Breast epithelium (tissue), 4 donors: ENCODE measurements around the gene FCGR3A. TPM values are rescaled to one million over a fixed set of nuclear protein-coding genes. Genes with fewer than 3 reads are reported as not detected.
A peak's percentile ranks its signal among the peaks of the same experiment; 100 is the strongest.
"Not testable (repeated sequence)": the region's sequence is repeated elsewhere in the genome, so short reads cannot be mapped to it uniquely, and the experiment has no call there.

Experiments used
- DNase-seq, 2 donors: peaks; one replicate each; pipeline ENCODE4 v3.0.0-alpha.2; 2019; ENCODE audit warnings: low spot score in 2 of 2
- H3K27ac ChIP-seq, 2 donors: fragments of 200-600 bp; sonication (generic) in 1 of 2; one replicate each; pipeline ENCODE4 v1.5.1; 2016 to 2019; ENCODE audit warnings: mild to moderate bottlenecking in 1 of 2
- H3K27me3 ChIP-seq, 2 donors: fragments of 200-600 bp; sonication (generic) in 1 of 2; one replicate each; pipeline versions ENCODE4 v1.5.1 to v1.6.0; 2017 to 2019; ENCODE audit warnings: control low read depth in 1 of 2, mild to moderate bottlenecking in 1 of 2
- H3K36me3 ChIP-seq: fragments of 200-600 bp; one replicate; pipeline ENCODE4 v1.5.1; 2019
- H3K4me1 ChIP-seq, 2 donors: fragments of 200-600 bp; sonication (generic); one replicate each; pipeline ENCODE4 v1.5.1; 2016 to 2019; ENCODE audit warnings: control low read depth in 1 of 2
- H3K4me3 ChIP-seq, 3 donors: fragments of 200-600 bp; sonication (generic); 1 replicate in 2 of 3; 2 replicates in 1 of 3; pipeline ENCODE4 v1.5.1; 2016 to 2019; ENCODE audit warnings: mild to moderate bottlenecking in 3 of 3, moderate library complexity in 2 of 3
- H3K9me3 ChIP-seq, 2 donors: fragments of 200-600 bp; sonication (generic) in 1 of 2; one replicate each; pipeline ENCODE4 v1.5.1; 2016 to 2019; ENCODE audit warnings: control low read depth in 1 of 2
- POLR2AphosphoS5 ChIP-seq, 3 donors: sonication (generic); formaldehyde crosslinking; IDR thresholded peaks; one replicate each; pipeline ENCODE4 v1.6.1; 2017; ENCODE audit warnings: antibody characterized with exemption in 3 of 3
- intact Hi-C: fragments of 100-400 bp; cut with DNase I; formaldehyde crosslinking; loops from one replicate; pipeline ENCODE4 v1.15.1; 2023; ENCODE audit warnings: low total_unique reads
- total RNA-seq, 3 donors: library from RNA; depleted of rRNA; stranded (reverse); fragments of >200 nt; gene quantifications; one replicate each; pipeline ENCODE4 v1.1.0, GENCODE V29; 2016

Gene FCGR3A
- total RNA-seq, 3 donors from 2014 or later: 8.6 to 23.9 (median 12.9) TPM

DNA sequence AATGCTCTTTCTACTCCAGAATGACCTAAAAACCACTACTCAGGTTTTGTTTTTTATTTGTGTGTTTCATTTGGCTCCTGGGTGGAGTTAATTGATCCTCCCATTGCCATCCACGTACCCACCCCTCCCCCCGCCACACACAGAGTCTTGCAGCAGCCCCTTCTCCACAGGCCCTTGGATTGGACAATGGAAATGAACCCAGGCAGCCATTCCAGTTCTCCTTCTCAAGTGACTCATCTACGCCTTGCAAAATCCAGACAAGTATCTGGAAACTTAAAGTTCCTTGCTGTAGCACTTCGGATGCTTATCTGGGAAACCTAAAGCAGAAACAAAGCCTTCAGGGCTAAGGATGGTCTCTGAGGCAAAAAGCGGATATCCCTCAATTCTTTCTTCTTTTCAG, 1.3 kb upstream of the FCGR3A start:
- intact Hi-C loops, H3K4me1 ChIP-seq, H3K27ac ChIP-seq: not testable (repeated sequence)

DNA sequence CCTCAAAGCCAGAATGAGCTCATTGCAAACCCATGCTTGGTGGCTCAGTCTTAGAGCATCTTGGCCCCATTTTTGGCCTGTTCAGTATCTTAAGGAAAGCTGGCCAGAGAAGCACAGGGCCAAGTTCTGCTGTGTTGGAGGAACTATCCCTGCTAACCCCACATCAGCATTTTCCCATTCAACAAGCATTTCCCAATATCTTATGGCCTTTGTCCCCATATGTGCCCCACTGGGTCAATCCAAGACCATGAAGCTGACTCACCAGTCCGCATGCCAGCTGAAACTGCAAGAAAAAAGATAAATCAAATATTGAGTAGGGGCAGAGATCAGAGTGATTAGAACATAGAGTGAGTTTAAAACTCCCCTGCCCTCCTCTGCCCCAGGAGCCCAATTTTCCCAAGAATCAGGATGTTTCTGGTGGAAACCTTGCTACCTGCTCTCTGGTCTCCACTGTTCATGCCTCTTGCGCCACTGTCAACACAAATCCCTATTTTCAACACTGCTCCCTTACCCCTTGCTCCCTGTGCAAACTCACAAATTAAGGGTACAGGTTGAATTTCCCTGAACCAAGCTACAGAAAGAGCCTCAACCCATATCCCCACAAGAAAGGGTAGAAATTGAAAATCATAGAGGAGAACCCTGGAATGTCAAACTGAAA, 740 bp downstream of the FCGR3A start:
- intact Hi-C loops, H3K27me3 ChIP-seq, H3K36me3 ChIP-seq, H3K27ac ChIP-seq, H3K4me3 ChIP-seq, H3K4me1 ChIP-seq, DNase-seq, H3K9me3 ChIP-seq: not testable (repeated sequence)

More for the DNA sequence above, 1.3 kb upstream of the FCGR3A start:
- H3K27me3 ChIP-seq, DNase-seq, H3K36me3 ChIP-seq, H3K9me3 ChIP-seq, H3K4me3 ChIP-seq: not testable (repeated sequence)

GRCh38 chr1:161547995-161548741, 1.4 kb downstream of the FCGR3A start:
- DNase-seq, H3K4me1 ChIP-seq, H3K27ac ChIP-seq, intact Hi-C loops, H3K36me3 ChIP-seq, H3K4me3 ChIP-seq, H3K9me3 ChIP-seq, H3K27me3 ChIP-seq: not testable (repeated sequence)

DNA sequence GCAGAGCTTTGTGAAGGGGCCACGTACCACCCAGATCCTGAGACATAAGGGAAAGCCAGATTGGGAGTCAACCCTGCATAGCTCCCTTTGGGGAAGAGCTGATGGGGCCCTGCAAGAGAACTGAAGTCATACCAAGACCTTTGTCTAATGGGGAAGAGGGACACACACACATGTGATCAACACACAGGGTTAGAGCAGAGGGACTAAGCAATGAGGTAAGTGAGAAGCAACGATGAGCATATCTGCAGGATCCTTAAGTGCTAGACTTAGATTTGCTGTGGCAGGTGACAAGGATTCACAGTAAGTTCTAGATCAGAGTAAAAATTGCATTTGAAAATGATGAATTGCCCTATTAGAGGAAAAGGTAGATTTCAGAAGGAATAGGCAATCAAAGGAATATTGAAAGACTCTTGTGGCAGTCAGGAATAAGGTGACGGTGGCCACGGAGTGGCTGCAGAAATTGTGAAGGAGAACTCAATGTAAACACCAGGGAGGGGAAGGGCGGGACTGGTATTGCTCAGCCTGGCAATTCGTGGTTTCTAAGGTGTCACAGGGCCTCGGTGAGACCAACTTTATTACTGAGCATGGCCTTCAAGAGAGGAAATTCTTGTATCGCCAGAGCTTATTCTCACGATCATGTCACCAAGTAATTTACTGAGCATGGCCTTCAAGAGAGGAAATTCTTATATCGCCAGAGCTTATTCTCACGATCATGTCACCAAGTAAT, 4.5 kb downstream of the FCGR3A start:
- H3K36me3 ChIP-seq, H3K27me3 ChIP-seq, intact Hi-C loops, H3K4me3 ChIP-seq, H3K4me1 ChIP-seq, H3K9me3 ChIP-seq, H3K27ac ChIP-seq, DNase-seq: not testable (repeated sequence)

GRCh38 chr1:161543125-161543524, 6.5 kb downstream of the FCGR3A start:
- H3K4me3 ChIP-seq, H3K9me3 ChIP-seq, DNase-seq, H3K27me3 ChIP-seq, H3K27ac ChIP-seq, H3K4me1 ChIP-seq, intact Hi-C loops, H3K36me3 ChIP-seq: not testable (repeated sequence)

GRCh38 chr1:161542091-161542559, 7.5 kb downstream of the FCGR3A start:
- H3K4me3 ChIP-seq, H3K9me3 ChIP-seq, H3K4me1 ChIP-seq, DNase-seq, H3K27me3 ChIP-seq, H3K27ac ChIP-seq, H3K36me3 ChIP-seq, intact Hi-C loops: not testable (repeated sequence)

DNA sequence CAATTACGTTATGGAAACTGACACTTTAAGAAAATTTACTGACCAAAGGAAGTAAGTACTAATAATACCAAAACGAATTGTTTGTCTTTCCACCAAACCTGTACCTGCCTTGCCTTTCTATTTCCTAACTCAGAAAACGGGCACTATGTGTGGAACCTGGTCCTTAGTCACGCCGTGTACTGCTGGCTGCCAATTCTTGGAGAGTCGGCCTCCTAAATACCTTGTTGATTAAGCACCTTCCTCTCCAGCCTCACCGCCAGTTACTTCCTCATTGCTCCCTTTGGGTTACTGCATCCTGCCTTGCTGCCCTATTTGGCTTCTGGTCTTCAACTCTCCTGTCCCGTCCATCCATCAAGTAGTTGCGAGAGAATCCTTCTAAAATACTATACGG, 9.1 kb downstream of the FCGR3A start:
- DNase-seq, intact Hi-C loops, H3K27me3 ChIP-seq, H3K9me3 ChIP-seq, H3K4me1 ChIP-seq, H3K36me3 ChIP-seq: not testable (repeated sequence)
- Histone ChIP-seq H3K4me3 (peak overlapping the region; percentile 42 to 61 (median 58)), H3K27ac (peak overlapping the region; percentile 22 to 68)

DNA sequence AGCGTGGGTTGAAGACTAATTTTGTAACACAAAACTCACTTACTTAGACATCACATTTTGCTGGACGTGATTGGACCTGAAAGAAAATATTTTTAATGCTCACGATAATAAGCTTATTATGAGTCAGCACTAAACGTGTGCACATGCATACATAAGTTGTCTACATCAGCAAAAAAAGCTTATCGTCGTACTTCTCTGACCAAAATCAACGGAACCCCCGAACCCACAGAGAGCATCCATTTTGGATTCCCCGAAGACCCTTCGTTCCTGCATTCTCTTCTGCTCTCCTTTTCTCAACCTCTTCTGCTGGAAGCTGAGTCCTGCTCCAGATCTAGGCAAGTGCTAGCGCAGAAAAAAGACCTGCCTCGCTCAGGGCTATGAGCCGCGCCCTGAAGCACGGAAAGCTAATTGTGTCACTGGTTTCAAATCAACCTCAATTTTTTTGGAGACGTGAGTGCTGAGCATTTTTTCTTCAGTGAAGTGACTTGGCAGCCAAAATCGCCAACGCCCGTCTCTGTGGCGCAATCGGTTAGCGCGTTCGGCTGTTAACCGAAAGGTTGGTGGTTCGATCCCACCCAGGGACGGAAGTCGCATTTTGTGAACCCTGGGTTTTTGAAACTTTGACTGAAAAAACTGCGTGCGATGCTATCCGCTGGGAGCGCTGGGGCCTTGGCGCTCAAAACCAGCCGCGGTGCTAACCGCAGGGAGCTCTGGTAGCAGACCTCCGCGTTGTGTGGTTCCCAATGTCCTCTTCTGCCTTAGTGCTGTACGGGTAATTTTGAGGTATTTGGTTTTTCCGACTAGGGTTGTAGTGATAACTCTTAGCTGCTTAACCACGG, 9.7 kb downstream of the FCGR3A start:
- intact Hi-C loops, H3K36me3 ChIP-seq, H3K9me3 ChIP-seq, H3K27me3 ChIP-seq, H3K4me1 ChIP-seq: not testable (repeated sequence)
- Histone ChIP-seq H3K27ac (peak overlapping the region; percentile 22 to 68), H3K4me3 (peak overlapping the region; percentile 42 to 61 (median 58))
- peak; percentile 69 for DNase-seq
- TF ChIP-seq POLR2AphosphoS5 (IDR thresholded peaks at IDR 0.05): peak; percentile 44 to 83 (median 77)

DNA sequence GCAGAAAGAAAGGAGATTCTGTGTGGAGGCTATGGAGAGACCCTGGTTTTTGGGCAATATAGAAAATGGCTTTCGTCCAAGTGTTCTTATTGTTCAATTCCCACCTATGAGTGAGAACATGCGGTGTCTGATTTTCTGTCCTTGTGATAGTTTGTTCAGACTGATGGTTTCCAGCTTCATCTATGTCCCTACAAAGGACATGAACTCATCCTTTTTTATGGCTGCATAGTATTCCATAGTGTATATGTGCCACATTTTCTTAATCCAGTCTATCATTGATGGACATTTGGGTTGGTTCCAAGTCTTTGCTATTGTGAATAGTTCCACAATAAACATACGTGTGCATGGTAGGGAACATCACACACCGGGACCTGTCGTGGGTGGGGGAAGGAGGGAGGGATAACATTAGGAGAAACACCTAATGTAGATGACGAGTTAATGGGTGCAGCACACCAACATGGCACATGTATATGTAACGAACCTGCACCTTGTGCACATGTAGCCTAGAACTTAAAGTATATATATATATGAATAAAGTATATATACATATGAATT, 10.6 kb downstream of the FCGR3A start:
- intact Hi-C loops, H3K27ac ChIP-seq, H3K27me3 ChIP-seq, H3K36me3 ChIP-seq, DNase-seq, H3K4me1 ChIP-seq, H3K9me3 ChIP-seq, H3K4me3 ChIP-seq: not testable (repeated sequence)

DNA sequence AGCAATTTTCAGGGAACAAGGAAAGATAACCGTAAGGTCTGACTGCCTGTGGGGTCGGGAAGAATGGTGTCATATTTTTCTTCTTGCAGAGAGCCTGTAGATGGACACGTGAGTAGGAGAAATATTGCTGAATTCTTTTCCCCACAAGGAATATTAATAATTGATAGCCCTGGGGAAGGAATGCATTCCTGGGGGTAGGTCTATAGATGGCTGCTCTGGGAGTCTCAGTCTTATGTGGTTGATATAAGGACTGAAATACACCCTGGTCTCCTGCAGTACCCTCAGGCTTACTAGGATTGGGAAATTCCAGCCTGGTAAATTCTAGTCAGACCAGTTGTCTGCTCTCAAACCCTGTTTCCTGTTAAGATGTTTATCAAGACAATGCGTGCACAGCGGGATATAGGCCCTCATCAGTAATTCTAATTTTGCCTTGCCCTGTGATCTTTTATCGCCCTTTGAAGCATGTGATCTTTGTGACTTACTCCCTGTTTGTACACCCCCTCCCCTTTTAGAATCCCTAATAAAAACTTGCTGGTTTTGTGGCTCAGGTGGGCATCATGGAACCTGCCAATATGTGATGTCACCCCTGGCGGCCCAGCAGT, 12.4 kb downstream of the FCGR3A start:
- H3K4me1 ChIP-seq, intact Hi-C loops, H3K27me3 ChIP-seq: not testable (repeated sequence)

DNA sequence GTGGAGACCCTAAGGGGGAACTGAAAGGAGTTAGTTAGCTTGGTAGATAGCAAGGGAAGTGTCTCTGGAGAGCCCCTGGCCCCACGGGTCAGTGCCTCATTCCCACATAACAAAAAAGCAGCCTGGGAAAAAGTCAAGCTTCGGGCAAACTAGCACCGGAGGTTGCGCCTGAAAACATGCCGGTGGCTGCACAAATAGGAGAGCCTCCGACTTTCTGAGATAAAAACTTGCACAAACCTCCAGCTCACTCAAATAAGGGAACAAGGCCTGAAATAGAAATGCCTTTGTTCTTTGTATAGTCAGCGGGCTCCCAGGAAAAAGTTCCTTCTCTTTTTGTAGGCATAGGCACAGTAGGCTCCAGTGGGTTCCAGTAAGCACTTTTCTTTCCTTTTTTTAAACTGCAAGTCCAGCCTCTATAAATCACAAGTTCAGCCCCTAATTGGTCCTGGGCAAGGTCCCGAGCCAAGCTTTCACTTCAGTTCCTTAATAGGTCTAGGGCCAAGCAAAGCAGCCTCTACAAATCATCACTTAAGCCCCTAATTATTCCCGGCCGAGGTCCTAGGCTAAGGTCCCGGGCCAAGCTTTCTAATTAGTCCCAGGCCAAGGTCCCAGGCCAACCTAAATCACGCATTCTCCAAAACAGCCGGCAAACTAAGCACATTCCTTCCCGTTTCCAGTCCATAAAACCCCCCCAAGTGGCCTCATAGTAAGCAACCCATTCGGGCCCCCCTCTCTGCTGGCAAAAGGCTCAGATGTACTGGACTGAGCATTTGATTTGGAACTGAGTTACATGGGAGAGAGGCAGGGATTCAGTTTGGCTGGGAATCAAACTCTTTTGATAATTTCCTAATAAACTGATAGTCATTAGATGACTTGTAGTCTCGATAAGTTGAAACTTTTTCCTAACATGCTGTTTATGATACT, 16.7 kb downstream of the FCGR3A start:
- H3K4me1 ChIP-seq, H3K27me3 ChIP-seq, intact Hi-C loops, H3K9me3 ChIP-seq, H3K36me3 ChIP-seq, DNase-seq: not testable (repeated sequence)
- Histone ChIP-seq H3K27ac (peak overlapping the region in 1 of 2 donors; percentile 75), H3K4me3 (peak overlapping the region; percentile 9 to 14 (median 10))

More for the DNA sequence above, 12.4 kb downstream of the FCGR3A start:
- not testable (repeated sequence) for H3K9me3 ChIP-seq, DNase-seq, H3K27ac ChIP-seq, H3K36me3 ChIP-seq, H3K4me3 ChIP-seq
